Lower lobe of right lung (tissue), 2 donors: ENCODE results near the gene MRPS25. TPM values are rescaled to one million over a fixed set of nuclear protein-coding genes. Genes with fewer than 3 reads are reported as not detected.

Experiments used
- ATAC-seq, 2 donors: fragments of 200-7000 bp; cut with Tn5 transposase; one replicate each; pipeline ENCODE4 v1.9.1; 2020 to 2022; ENCODE audit warnings: mild to moderate bottlenecking in 2 of 2, moderate library complexity in 2 of 2
- DNase-seq: peaks from one replicate; pipeline ENCODE4 v3.0.0-alpha.2; 2020
- H3K27ac ChIP-seq: fragments of 200-600 bp; one replicate; pipeline ENCODE4 v1.8.0; 2022
- H3K27me3 ChIP-seq: fragments of 200-600 bp; one replicate; pipeline ENCODE4 v1.8.0; 2022; ENCODE audit warnings: low read depth
- H3K36me3 ChIP-seq: fragments of 200-600 bp; one replicate; pipeline ENCODE4 v1.8.0; 2022; ENCODE audit warnings: mild to moderate bottlenecking
- H3K4me1 ChIP-seq: fragments of 200-600 bp; one replicate; pipeline ENCODE4 v1.8.0; 2022
- H3K4me3 ChIP-seq: fragments of 200-600 bp; one replicate; pipeline ENCODE4 v1.8.0; 2022; ENCODE audit warnings: mild to moderate bottlenecking
- H3K9me3 ChIP-seq: fragments of 200-600 bp; one replicate; pipeline ENCODE4 v1.8.0; 2022
- CTCF ChIP-seq: fragments of 200-600 bp; IDR thresholded peaks from one replicate; pipeline ENCODE4 v1.8.0; 2022; ENCODE audit warnings: antibody characterized with exemption, mild to moderate bottlenecking
- intact Hi-C: fragments of 100-400 bp; cut with DNase I; formaldehyde crosslinking; loops from one replicate; pipeline ENCODE4 v1.11.0; 2022
- total RNA-seq: library from RNA; stranded (reverse); fragmentation: NEBNext Ultra II Directional; extraction: Animal tissue kit (Norgen Biotek cat#: 25700); gene quantifications from one replicate; pipeline ENCODE4 v1.2.1, GENCODE V29; 2021
- donor health status: DM: no; HTN: yes; CAD: no; lungs with severe emphysema.

Gene MRPS25
- total RNA-seq, 1 donor from 2014 or later, result 73.5 TPM

GRCh38 chr3:15081960-15082664, 17.0 kb upstream of the MRPS25 start:
- ATAC-seq, result peak; percentile 94 to 97
- Histone ChIP-seq H3K36me3 (peaks cover 99% of the 10 kb centered on the region), H3K9me3 (no peaks in the 10 kb centered on the region), H3K27ac (peak overlapping the region; percentile 71), H3K4me3 (no peak overlapping the region), H3K4me1 (peaks cover 8% of the 10 kb centered on the region), H3K27me3 (no peaks in the 10 kb centered on the region)
- peak; percentile 64 for DNase-seq
- no peak for TF ChIP-seq CTCF
- intact Hi-C loops, result no loop called here

- no peaks in the 10 kb centered on the region for H3K27me3 ChIP-seq
- peaks cover 8% of the 10 kb centered on the region for H3K4me1 ChIP-seq
- no peaks in the 10 kb centered on the region for H3K9me3 ChIP-seq
- intact Hi-C loops, result no loop called here
- DNase-seq (no peak), ATAC-seq (no peak)
- TF ChIP-seq CTCF, result no peak
- H3K4me3 ChIP-seq, result no peak overlapping the region
- H3K27ac ChIP-seq, result no peak overlapping the region
- peaks cover 99% of the 10 kb centered on the region for H3K36me3 ChIP-seq
Observed at GRCh38 chr3:15079091-15079490, 14.0 kb upstream of the MRPS25 start.

- Histone ChIP-seq H3K36me3 (peaks cover 94% of the 10 kb centered on the region), H3K9me3 (no peaks in the 10 kb centered on the region), H3K4me1 (no peaks in the 10 kb centered on the region), H3K4me3 (no peak overlapping the region), H3K27me3 (no peaks in the 10 kb centered on the region), H3K27ac (no peak overlapping the region)
- no peak for TF ChIP-seq CTCF
- intact Hi-C loops, result no loop called here
- no peak for ATAC-seq
- no peak for DNase-seq
Observed at GRCh38 chr3:15074500-15074899, 9.4 kb upstream of the MRPS25 start.

GRCh38 chr3:15071699-15072098, 6.6 kb upstream of the MRPS25 start:
- peaks cover 67% of the 10 kb centered on the region for H3K36me3 ChIP-seq
- intact Hi-C loops, result no loop called here
- no peak overlapping the region for H3K27ac ChIP-seq
- no peak overlapping the region for H3K4me3 ChIP-seq
- no peaks in the 10 kb centered on the region for H3K4me1 ChIP-seq
- H3K9me3 ChIP-seq, result no peaks in the 10 kb centered on the region
- no peaks in the 10 kb centered on the region for H3K27me3 ChIP-seq
- DNase-seq (no peak), ATAC-seq (no peak)
- no peak for TF ChIP-seq CTCF

- peaks cover under 1% of the 10 kb centered on the region for H3K4me1 ChIP-seq
- H3K9me3 ChIP-seq, result no peaks in the 10 kb centered on the region
- H3K27me3 ChIP-seq, result no peaks in the 10 kb centered on the region
- intact Hi-C loops, result no loop called here
- TF ChIP-seq CTCF, result no peak
- H3K27ac ChIP-seq, result no peak overlapping the region
- no peak for DNase-seq
- no peak overlapping the region for H3K4me3 ChIP-seq
- peaks cover 44% of the 10 kb centered on the region for H3K36me3 ChIP-seq
- no peak for ATAC-seq
Observed at GRCh38 chr3:15069441-15069840, 4.3 kb upstream of the MRPS25 start.
